CD1c-positive myeloid dendritic cell (primary cell): ENCODE data around the gene GOLGA3.
"Not testable (repeated sequence)": the region's sequence is repeated elsewhere in the genome, so short reads cannot be mapped to it uniquely, and the experiment has no call there.

ENCODE experiments used
- DNase-seq: peaks from one replicate; pipeline ENCODE4 v3.0.0-alpha.2; 2016; ENCODE audit errors: extremely low spot score

The GOLGA3 gene

GRCh38 chr12:132847363-132848356 is 19.0 kb upstream of the GOLGA3 start:
- no peak for DNase-seq

- not testable (repeated sequence) for DNase-seq
Measured at GRCh38 chr12:132844681-132845080, 16.0 kb upstream of the GOLGA3 start.

- DNase-seq: no peak
Measured at GRCh38 chr12:132842449-132843045, 13.9 kb upstream of the GOLGA3 start.

DNA sequence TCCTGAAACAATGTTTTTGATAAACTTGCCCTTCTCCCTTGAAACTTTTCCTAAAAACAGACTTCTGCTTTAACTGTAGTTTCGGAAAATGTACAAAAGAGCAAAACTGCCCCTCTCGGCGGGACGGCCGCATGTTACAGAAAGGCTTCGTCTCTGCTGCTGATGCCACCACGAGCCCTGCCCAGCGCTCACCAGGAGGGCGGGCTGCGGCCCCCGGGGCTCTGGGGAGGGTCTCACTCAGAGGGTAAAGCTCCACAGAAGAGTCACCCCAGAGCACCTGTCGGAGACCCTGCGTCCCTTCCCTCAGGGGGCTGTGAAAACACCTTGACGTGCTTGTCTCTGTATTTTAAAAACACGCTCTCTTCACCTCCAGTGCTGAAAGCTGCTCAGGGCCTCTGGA is 12.5 kb upstream of the GOLGA3 start:
- DNase-seq: no peak

DNA sequence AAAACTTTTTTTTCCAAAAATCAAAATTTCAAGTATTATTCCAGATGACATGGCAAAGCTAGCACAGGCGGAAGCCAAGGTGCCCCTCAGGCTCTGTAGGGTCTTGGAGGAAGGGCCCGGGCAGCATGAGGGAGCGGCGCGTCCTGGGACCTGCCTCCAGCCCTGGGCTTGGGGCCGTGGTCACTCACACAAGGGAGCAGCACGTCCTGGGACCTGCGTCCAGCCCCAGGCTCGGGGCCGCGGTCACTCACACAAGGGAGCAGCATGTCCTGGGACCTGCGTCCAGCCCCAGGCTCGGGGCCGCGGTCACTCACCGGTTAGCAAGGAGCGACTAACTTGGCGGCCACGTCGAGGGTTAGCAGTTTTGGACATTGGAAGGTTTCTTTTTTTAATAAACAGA is 11.9 kb upstream of the GOLGA3 start:
- DNase-seq: no peak

GRCh38 chr12:132839558-132840235 is 11.0 kb upstream of the GOLGA3 start:
- no peak for DNase-seq

DNA sequence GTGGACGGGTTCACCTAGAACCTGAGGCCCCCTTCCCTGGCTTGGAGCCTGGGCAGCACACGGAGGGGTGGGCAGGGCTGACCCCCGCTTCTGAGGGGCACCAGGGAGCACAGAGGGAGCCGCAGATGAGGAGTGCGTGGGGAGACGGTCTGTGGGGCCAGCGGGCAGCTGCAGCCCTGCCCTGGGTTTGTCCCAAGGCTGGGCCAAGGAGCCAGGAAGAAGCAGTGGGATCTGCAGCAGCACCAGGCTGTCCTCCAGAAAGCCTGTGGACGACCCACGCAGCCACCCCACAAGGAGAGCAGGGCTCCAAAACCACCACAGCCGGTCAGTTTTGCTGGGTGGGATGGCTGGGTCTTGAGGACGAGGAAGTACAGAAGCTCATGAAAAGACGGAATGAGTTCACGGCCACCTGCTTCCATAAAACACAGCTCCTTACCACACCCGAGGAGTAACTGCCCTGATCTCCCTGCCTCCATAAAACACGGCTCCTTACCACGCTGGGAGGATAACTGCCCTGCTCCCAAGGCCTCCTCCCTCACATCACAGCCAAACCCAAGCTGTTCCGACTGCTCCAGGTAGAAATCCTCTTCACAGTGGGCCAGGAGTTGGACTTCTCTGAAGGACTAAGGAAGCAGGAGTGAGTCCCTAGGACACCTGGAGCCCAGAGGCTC is 9.9 kb upstream of the GOLGA3 start:
- no peak for DNase-seq

GRCh38 chr12:132837693-132838409 is 9.2 kb upstream of the GOLGA3 start:
- DNase-seq: no peak

DNA sequence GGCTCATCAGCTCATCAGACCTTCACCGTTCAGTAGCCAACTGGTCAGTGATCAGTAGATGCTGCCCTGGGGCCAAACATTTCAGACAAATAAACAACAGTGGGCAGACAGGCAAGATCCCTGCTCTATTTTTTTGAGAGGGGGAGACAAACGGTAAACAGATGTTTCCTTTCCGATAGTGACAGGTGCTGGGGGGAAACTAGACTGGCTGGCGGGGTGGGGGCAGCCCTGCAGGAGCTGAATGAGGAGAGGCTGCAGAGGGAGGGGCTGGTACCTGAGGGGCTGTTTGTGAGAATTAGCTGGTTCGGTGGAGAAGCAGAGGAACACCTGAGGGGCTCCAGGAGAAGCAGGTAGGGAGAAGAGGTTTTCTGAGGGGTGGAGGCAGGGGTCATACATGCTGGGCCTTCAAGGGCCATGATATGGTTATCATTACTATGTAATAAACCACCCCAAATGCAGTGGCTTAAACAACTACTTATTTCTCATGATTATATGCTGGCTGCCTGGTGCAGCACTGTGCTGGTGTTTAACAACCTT is 8.2 kb upstream of the GOLGA3 start:
- DNase-seq: no peak

DNA sequence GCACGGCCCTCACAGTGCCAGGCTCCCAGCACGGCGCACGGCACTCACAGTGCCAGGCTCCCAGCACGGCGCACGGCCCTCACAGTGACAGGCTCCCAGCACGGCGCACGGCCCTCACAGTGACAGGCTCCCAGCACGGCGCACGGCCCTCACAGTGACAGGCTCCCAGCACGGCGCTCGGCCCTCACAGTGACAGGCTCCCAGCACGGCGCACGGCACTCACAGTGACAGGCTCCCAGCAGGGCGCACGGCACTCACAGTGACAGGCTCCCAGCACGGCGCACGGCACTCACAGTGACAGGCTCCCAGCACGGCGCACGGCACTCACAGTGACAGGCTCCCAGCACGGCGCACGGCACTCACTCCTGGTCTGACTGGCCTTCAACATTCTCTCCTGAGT is 7.6 kb upstream of the GOLGA3 start:
- not testable (repeated sequence) for DNase-seq

GRCh38 chr12:132835076-132836025 is 6.7 kb upstream of the GOLGA3 start:
- no peak for DNase-seq

GRCh38 chr12:132834181-132834711 is 5.6 kb upstream of the GOLGA3 start:
- no peak for DNase-seq

DNA sequence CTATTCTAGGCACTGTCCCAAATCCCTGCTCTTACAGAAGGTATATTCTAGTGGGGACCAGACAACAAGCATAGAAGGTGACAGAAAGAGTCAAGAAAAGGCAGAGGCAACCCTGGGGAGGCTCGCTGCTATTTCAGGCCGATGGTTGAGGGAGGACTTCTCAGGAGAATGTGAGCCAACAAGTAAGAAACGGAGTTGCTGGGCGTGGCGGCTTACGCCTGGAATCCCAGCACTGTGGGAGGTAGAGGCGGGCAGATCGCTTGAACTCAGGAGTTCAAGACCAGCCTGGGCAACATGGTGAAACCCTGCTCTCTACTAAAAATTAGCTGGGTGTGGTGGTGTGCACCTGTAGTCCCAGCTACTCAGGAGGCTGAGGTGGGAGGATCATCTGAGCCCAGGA is 4.7 kb upstream of the GOLGA3 start:
- DNase-seq: no peak

- no peak for DNase-seq
Measured at GRCh38 chr12:132831771-132832170, 3.1 kb upstream of the GOLGA3 start.

DNA sequence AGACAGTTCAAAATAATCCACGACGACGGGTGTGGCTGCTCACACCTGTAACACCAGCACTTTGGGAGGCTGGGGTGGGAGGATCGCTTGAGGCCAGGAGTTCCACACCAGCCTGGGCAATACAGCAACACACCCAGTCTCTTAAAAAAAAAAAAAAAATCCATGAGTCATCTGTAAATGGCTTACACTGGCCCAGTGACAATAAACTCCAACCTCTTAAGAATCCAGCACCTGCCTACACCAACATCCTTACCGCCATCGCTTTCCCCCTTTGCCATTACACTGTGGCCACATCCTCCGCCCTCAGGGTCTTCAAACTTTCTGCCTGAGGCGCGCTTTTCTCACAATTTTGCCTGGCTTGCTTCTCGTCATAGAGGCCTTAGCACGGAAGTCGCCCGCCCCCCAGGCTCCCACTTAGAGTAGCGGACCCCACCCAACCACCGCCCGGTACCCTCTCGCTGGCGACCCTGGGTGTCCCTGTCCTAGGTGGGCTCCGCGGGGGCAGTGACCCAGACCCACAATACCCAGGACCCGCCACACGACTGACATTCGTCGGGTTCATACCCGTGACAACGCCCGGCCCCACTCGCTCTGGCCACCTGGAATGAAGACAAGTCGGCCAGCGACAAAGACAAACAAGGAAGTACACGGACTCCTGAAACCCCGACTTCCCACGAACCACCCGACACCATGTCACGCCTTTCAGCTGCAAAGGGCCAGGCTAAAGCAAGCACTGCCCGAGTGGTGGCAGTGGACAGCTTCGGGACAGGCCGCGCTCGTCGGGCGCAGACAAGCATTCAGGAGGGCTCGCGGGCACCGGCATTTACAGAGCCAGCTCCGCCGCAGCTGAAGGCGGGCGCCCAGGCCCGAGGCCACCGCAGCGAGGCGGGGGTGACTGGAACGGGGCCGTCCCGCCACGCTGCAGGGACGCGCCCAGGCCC is 636 bp downstream of the GOLGA3 start:
- DNase-seq: peak; percentile 76

- no peak for DNase-seq
Measured at GRCh38 chr12:132825861-132826260, 2.8 kb downstream of the GOLGA3 start.

DNA sequence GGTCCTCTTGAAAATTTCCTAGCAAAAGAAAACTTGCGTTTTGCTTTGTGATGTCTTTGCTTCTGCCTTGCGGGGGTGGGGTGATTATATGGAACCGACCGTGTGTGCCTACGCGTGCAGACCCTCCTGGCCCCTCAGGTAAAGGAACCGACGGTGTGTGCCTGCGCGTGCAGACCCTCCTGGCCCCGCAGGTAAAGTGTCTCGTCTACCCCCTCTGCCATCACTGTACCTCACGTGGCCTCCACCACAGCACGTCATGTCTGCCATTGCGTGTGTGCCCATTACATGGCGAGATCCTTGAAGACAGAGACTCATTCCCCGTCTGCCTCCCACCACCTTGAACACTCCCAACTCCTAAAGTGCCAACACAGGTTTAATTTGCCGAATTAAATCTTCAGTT is 3.6 kb downstream of the GOLGA3 start:
- no peak for DNase-seq

DNA sequence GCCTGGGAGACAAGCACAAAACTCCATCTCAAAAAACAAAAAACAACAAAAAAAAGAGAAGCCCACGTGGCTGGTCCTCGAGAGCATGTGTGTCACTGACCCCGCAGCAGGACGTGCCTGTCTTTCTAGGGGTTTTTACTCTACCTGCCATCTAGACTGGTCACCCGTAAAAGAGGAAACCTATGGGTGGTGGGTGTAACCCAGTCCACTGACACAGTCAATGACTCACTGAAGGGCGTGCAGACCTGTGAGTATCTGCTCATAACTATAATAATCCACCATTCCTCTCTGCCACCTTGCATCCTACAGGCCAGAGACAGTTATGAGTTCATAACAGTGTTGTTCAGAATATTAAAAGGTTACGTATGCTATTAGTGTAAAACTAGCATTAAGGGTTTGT is 4.6 kb downstream of the GOLGA3 start:
- DNase-seq: peak; percentile 12

DNA sequence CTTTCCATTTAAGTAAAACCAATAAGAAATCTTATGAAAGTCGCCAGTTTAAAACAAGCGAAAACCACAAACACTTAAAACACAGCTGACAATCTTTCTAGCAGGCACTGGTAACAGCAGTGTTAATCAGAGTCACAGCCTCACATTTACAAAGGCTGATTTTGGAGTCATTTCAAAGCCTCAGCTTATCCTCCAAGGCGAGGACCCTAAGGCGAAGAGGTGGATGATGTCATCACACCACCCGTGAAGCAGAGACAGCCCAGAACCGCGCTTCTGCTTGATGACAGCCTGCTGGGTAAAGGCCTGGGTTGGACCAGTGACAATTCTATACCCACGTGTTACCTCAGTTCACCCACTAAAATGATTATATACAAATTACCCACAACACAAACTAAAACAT is 10.1 kb downstream of the GOLGA3 start:
- no peak for DNase-seq
